T-helper 2 cell treated with Interferon-gamma antibody and Interleukin-4, amounts not matched to agents 5 μg/mL and 100 μg/mL, for 36 hours (primary cell): ENCODE results near the gene SARDH.

ENCODE experiments used
- DNase-seq: peaks from one replicate; pipeline ENCODE4 v3.0.0; 2021; ENCODE audit warnings: low spot score
- H3K27ac Mint-ChIP-seq: one replicate; pipeline ENCODE4 v1.8.0; 2021; ENCODE audit warnings: mild to moderate bottlenecking, mixed read lengths
- H3K27me3 Mint-ChIP-seq: one replicate; pipeline ENCODE4 v1.8.0; 2021; ENCODE audit warnings: low read depth, mixed read lengths
- H3K36me3 Mint-ChIP-seq: one replicate; pipeline ENCODE4 v1.8.0; 2021; ENCODE audit warnings: low read depth, mixed read lengths
- H3K4me1 Mint-ChIP-seq: one replicate; pipeline ENCODE4 v1.8.0; 2021; ENCODE audit warnings: low read depth, mixed read lengths
- H3K4me3 Mint-ChIP-seq: one replicate; pipeline ENCODE4 v1.8.0; 2022; ENCODE audit warnings: mild to moderate bottlenecking, moderate library complexity, mixed read lengths
- H3K9me3 Mint-ChIP-seq: one replicate; pipeline ENCODE4 v1.8.0; 2021; ENCODE audit warnings: mixed read lengths

Gene SARDH

DNA sequence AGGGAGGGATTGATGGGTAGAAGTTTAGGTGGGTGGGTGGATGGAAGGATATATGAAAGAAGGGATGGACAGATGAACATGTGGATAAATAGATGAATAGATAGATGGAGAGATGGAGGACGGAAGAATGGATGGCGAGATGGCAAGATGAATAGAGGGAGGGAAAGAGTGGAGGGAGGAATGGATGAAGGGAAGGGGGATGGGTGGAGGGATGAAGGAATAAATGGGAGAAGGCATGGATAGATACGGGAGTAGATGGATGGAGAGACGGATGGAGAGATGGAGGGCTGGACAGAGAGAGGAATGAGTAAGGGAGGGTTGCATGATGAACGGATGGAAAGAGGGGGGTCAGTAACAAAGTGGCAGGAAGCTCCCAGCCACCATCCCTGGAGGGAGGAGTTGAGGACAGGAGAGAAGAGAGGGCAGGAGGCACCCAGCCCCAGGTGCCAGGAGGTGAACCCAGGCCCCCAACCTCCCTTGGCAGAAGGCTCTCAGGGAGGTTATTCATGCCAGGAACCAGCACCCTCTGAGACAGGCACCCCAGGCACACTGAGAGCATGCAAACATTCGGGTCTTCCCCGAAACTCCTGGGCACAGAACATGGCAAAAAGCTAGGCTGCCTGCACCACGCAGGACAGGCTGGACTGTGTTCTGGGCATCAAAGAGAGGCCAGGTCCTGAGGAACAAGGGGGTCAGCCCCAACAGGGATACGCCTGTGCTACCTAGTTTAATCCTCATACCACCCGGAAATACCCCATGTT is 9.1 kb downstream of the SARDH start:
- peaks cover 8% of the 10 kb centered on the region for H3K4me1 Mint-ChIP-seq
- no peak overlapping the region for H3K27ac Mint-ChIP-seq
- H3K27me3 Mint-ChIP-seq = peaks cover 3% of the 10 kb centered on the region
- no peaks in the 10 kb centered on the region for H3K9me3 Mint-ChIP-seq
- no peak for DNase-seq
- H3K4me3 Mint-ChIP-seq = no peak overlapping the region
- H3K36me3 Mint-ChIP-seq = no peaks in the 10 kb centered on the region

DNA sequence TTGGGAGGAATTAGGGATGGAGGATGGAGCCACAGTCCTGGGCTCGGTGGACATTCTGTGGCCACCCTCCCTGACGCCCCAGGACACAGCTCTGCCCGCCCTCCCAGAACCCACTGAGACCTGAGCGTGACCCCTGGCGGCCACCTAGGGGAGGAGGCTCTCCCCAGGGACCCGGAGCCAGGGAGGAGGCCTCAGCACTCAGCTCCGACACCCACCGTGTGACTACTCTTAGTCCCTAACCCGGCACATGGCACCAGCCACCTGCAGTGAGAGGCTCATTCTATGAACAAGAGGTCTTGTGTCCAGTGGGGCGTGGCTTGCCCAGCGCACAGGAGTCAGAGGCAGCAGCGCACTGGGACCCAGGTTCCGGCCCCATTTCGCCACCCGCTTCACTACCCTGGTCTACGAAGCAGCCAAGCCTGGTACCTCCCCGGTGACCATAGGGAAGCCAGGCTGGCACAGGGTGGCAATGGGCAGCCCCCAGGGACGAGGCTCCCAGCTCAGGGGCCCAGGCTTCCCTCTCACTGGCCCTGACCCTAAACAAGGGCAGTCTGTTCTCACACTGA is 10.2 kb downstream of the SARDH start:
- peaks cover 6% of the 10 kb centered on the region for H3K27me3 Mint-ChIP-seq
- H3K4me3 Mint-ChIP-seq = no peak overlapping the region
- no peaks in the 10 kb centered on the region for H3K36me3 Mint-ChIP-seq
- H3K4me1 Mint-ChIP-seq = peaks cover 8% of the 10 kb centered on the region
- H3K9me3 Mint-ChIP-seq = no peaks in the 10 kb centered on the region
- H3K27ac Mint-ChIP-seq = no peak overlapping the region
- no peak for DNase-seq

- H3K4me3 Mint-ChIP-seq = no peak overlapping the region
- H3K36me3 Mint-ChIP-seq = no peaks in the 10 kb centered on the region
- peaks cover 8% of the 10 kb centered on the region for H3K4me1 Mint-ChIP-seq
- no peak overlapping the region for H3K27ac Mint-ChIP-seq
- peaks cover 6% of the 10 kb centered on the region for H3K27me3 Mint-ChIP-seq
- DNase-seq = no peak
- H3K9me3 Mint-ChIP-seq = no peaks in the 10 kb centered on the region
These were observed 10.8 kb downstream of the SARDH start for GRCh38 chr9:133727277-133727875.

GRCh38 chr9:133726401-133727276 is 11.5 kb downstream of the SARDH start:
- Mint-ChIP-seq H3K27me3 (peaks cover 8% of the 10 kb centered on the region), H3K4me3 (peak overlapping the region; percentile 27), H3K4me1 (peaks cover 8% of the 10 kb centered on the region), H3K36me3 (no peaks in the 10 kb centered on the region), H3K9me3 (no peaks in the 10 kb centered on the region), H3K27ac (no peak overlapping the region)
- no peak for DNase-seq

DNA sequence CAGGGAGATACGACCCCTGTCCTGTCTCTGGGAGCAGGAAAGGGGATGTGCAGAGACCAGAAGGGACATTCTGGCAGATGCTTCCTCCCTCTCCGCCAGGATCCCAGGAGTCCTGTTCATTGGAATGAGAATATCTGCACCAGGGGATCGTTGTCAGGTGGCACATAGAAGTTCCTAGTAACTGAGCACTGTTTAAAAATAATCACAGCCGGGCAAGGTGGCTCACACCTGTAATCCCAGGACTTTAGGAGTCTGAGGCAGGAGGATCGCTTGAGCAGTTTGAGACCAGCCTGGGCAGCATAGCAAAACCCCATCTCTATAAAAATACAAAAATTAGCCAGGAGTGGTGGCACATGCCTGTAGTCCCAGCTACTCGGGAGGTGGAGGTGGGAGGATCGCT is 12.3 kb downstream of the SARDH start:
- Mint-ChIP-seq H3K4me3 (no peak overlapping the region), H3K27me3 (peaks cover 8% of the 10 kb centered on the region), H3K4me1 (peaks cover 8% of the 10 kb centered on the region), H3K27ac (no peak overlapping the region), H3K9me3 (no peaks in the 10 kb centered on the region), H3K36me3 (no peaks in the 10 kb centered on the region)
- no peak for DNase-seq

DNA sequence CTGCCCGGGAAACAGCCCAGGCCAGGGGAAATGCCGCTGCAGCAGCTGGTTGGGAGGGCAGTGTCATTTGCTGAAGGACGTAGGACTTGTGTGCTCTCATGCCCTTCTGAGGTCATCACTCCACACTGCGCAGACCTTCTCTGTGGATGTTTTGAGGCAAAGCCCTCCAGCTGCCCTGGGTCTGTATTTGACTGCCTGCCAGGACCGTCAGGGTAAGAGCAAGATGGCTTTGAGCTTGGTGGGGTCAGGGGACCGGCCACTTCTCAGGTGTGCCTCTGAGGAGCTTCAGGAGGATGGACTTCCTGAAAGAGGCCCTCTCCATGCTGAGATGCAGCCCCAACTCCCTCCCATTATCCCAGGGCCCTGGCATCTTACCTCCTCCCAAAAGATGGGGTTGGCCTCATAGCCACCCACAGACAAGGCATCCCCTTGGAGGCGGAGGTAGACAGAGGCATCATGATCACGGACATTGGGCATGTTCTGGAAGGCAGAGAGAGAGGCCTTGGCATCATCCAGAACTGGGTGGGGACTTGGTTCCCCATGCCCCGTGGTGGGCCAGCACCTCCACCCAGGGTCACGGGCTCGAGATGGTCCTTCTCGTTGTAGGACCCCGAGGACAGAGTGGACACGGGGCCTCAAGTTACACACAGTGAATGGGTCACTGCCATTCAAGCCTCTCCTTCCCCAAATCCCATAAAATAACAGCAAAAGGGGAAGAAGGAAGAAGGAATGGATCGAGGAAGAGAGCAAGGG is 19.4 kb downstream of the SARDH start:
- Mint-ChIP-seq H3K4me3 (no peak overlapping the region), H3K27ac (no peak overlapping the region), H3K9me3 (no peaks in the 10 kb centered on the region), H3K36me3 (no peaks in the 10 kb centered on the region), H3K27me3 (peaks cover 8% of the 10 kb centered on the region), H3K4me1 (peaks cover 3% of the 10 kb centered on the region)
- DNase-seq = no peak

DNA sequence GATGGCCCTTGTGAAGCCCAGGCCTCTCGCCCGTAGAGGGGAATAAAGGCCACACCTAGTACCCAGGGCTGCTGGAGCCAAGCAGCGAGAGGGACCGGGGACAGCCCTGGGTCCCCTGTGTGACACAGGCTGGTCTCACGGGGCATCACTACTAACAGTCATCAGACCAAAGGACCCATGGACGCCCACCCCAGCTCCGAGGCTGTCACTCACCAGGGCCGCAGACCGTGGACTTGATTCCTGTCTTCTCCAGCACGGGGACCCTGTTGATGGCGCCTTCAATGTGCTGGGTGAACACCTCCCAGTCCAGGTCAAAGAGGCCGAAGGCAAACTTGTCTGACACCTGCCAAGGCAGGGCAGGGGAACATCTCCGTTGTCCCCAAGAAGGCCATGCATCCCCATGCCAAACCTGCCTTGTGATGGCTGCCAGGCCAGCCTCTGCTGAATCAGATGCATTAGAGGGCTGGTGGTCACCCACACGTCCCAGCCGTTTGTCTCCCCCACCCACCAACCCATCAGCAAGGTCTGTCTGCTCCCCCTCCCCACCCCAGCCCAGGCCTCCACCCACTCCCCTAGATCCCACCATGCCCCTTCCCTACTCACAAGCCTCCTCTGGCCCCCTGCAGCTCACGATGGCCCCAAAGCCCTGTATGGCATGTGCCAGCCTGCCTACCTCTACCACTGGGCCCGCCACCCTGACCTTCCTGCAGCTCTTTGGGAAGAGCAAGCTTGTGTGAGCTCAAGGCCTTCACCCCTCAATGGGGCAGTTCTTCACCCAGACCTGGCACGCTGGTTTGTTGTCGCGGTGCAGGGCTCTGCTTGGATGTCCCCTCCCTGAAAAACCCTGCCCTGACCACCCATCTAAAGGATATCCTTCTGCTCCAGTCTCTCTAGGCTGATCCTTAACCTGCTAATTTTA is 20.8 kb downstream of the SARDH start:
- Mint-ChIP-seq H3K4me1 (peaks cover 3% of the 10 kb centered on the region), H3K36me3 (no peaks in the 10 kb centered on the region), H3K9me3 (no peaks in the 10 kb centered on the region), H3K27me3 (peaks cover 5% of the 10 kb centered on the region), H3K4me3 (no peak overlapping the region), H3K27ac (no peak overlapping the region)
- DNase-seq = no peak

DNA sequence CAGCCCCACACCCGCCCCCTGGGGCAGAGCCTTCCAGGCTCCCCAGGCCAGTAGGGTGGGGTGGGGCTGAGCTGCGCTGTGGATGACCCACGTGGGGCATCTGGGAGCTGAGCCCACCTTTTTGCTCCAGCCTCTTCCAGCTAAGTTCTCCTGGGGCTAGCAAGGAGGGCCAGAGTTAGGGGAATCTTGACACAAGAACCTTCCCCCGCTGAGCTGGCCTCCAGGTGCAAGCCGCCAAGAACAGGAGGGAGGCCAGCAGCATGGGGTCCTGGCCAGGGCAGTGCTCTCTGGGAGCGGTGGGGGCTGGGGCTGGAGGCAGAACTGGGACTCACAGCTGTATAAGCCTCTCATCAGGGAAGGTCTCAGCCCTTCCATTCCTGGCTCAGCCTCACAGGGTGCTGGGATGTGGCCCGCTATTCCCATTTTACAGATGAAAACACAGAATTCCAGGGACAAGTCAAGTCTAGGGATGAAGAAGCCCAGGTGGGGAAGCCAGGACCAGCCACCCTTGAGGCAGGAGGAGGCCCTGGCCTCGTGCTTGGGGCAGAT is 21.5 kb downstream of the SARDH start:
- H3K4me1 Mint-ChIP-seq = peaks cover 3% of the 10 kb centered on the region
- H3K27me3 Mint-ChIP-seq = peaks cover 3% of the 10 kb centered on the region
- no peak overlapping the region for H3K4me3 Mint-ChIP-seq
- no peak for DNase-seq
- H3K36me3 Mint-ChIP-seq = no peaks in the 10 kb centered on the region
- H3K27ac Mint-ChIP-seq = no peak overlapping the region
- no peaks in the 10 kb centered on the region for H3K9me3 Mint-ChIP-seq

GRCh38 chr9:133715866-133716563 is 22.1 kb downstream of the SARDH start:
- no peak for DNase-seq
- H3K27me3 Mint-ChIP-seq = peaks cover 3% of the 10 kb centered on the region
- H3K4me3 Mint-ChIP-seq = no peak overlapping the region
- no peaks in the 10 kb centered on the region for H3K9me3 Mint-ChIP-seq
- H3K36me3 Mint-ChIP-seq = no peaks in the 10 kb centered on the region
- H3K27ac Mint-ChIP-seq = no peak overlapping the region
- H3K4me1 Mint-ChIP-seq = peaks cover 3% of the 10 kb centered on the region

GRCh38 chr9:133715295-133715865 is 22.8 kb downstream of the SARDH start:
- Mint-ChIP-seq H3K9me3 (no peaks in the 10 kb centered on the region), H3K4me3 (no peak overlapping the region), H3K27me3 (no peaks in the 10 kb centered on the region), H3K36me3 (no peaks in the 10 kb centered on the region), H3K27ac (no peak overlapping the region), H3K4me1 (peaks cover 3% of the 10 kb centered on the region)
- no peak for DNase-seq

GRCh38 chr9:133714606-133715294 is 23.4 kb downstream of the SARDH start:
- Mint-ChIP-seq H3K36me3 (no peaks in the 10 kb centered on the region), H3K4me3 (no peak overlapping the region), H3K4me1 (peaks cover 3% of the 10 kb centered on the region), H3K9me3 (no peaks in the 10 kb centered on the region), H3K27ac (no peak overlapping the region), H3K27me3 (no peaks in the 10 kb centered on the region)
- DNase-seq = no peak
